Parathyroid adenoma (tissue), 2 donors: ENCODE results near the gene OSBPL9.
"Not testable (repeated sequence)": the region's sequence is repeated elsewhere in the genome, so short reads cannot be mapped to it uniquely, and the experiment has no call there.

Experiments
- H2AFZ ChIP-seq: fragments of 300-600 bp; sonication (generic); one replicate; pipeline ENCODE4 v1.7.0; 2017; ENCODE audit warnings: antibody characterized with exemption, mild to moderate bottlenecking
- H3K27ac ChIP-seq: fragments of 300-600 bp; sonication (generic); one replicate; pipeline ENCODE4 v1.7.0; 2017
- H3K27me3 ChIP-seq: fragments of 300-600 bp; sonication (generic); one replicate; pipeline ENCODE4 v1.7.0; 2017; ENCODE audit warnings: low read length; ENCODE audit not compliant: control insufficient read depth, insufficient read depth
- H3K36me3 ChIP-seq: fragments of 300-600 bp; sonication (generic); one replicate; pipeline ENCODE4 v1.7.0; 2017; ENCODE audit warnings: low read length; ENCODE audit not compliant: control insufficient read depth, insufficient read depth
- H3K4me1 ChIP-seq: fragments of 300-600 bp; sonication (generic); one replicate; pipeline ENCODE4 v1.7.0; 2017; ENCODE audit warnings: control low read depth
- H3K4me2 ChIP-seq: fragments of 300-600 bp; sonication (generic); one replicate; pipeline ENCODE4 v1.7.0; 2017; ENCODE audit warnings: low read length
- H3K4me3 ChIP-seq: fragments of 300-600 bp; sonication (generic); one replicate; pipeline ENCODE4 v1.7.0; 2017; ENCODE audit warnings: low read depth, low read length
- H3K79me2 ChIP-seq: fragments of 300-600 bp; sonication (generic); one replicate; pipeline ENCODE4 v1.7.0; 2017; ENCODE audit warnings: control low read depth
- H3K9ac ChIP-seq: fragments of 300-600 bp; sonication (generic); one replicate; pipeline ENCODE4 v1.7.0; 2017; ENCODE audit warnings: mild to moderate bottlenecking
- H3K9me3 ChIP-seq: fragments of 300-600 bp; sonication (generic); one replicate; pipeline ENCODE4 v1.7.0; 2017; ENCODE audit warnings: low read length; ENCODE audit not compliant: control insufficient read depth
- CTCF ChIP-seq: fragments of 300-600 bp; sonication (generic); IDR thresholded peaks from one replicate; pipeline ENCODE4 v1.7.0; 2017; ENCODE audit warnings: antibody characterized with exemption, mild to moderate bottlenecking
- donor health status: primary hyperparathyroidism.

The OSBPL9 gene

GRCh38 chr1:51605961-51606723, 10.8 kb upstream of the OSBPL9 start:
- H3K79me2 ChIP-seq, result no peaks in the 10 kb centered on the region
- no peaks in the 10 kb centered on the region for H3K27me3 ChIP-seq
- H3K9ac ChIP-seq, result no peak overlapping the region
- no peaks in the 10 kb centered on the region for H3K9me3 ChIP-seq
- H3K36me3 ChIP-seq, result no peaks in the 10 kb centered on the region
- no peak overlapping the region for H3K27ac ChIP-seq
- no peak for TF ChIP-seq CTCF
- H3K4me2 ChIP-seq, result no peak overlapping the region
- no peak overlapping the region for H2AFZ ChIP-seq
- H3K4me3 ChIP-seq, result no peak overlapping the region
- H3K4me1 ChIP-seq, result no peaks in the 10 kb centered on the region

GRCh38 chr1:51607681-51608095, 9.2 kb upstream of the OSBPL9 start:
- Histone ChIP-seq H3K36me3 (no peaks in the 10 kb centered on the region), H3K79me2 (no peaks in the 10 kb centered on the region), H3K4me1 (no peaks in the 10 kb centered on the region), H3K27me3 (no peaks in the 10 kb centered on the region), H3K4me2 (no peak overlapping the region), H3K9ac (no peak overlapping the region), H3K9me3 (no peaks in the 10 kb centered on the region), H3K27ac (no peak overlapping the region), H3K4me3 (no peak overlapping the region), H2AFZ (no peak overlapping the region)
- no peak for TF ChIP-seq CTCF

DNA sequence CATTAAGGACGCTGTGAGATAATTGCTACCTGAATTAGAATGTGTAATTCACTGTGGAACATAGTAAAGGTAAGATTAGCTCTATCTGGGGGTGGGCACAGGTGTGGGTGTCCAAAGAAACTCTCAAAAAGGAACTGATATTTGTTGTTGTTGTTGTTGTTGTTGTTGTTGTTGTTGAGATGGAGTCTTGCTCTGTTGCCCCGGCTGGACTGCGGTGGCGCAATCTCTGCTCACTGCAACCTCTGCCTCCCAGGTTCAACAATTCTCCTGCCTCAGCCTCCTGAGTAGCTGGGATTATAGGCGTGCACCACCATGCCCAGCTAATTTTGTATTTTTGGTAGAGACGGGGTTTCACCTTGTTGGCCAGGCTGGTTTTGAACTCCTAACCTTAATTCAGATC, 6.8 kb upstream of the OSBPL9 start:
- not testable (repeated sequence) for H3K27ac ChIP-seq, H2AFZ ChIP-seq, H3K36me3 ChIP-seq, H3K79me2 ChIP-seq, H3K9ac ChIP-seq, H3K4me2 ChIP-seq, H3K4me1 ChIP-seq, H3K27me3 ChIP-seq, H3K9me3 ChIP-seq, H3K4me3 ChIP-seq

- H3K4me2 ChIP-seq, result no peak overlapping the region
- no peak for TF ChIP-seq CTCF
- H3K27me3 ChIP-seq, result no peaks in the 10 kb centered on the region
- H3K9ac ChIP-seq, result no peak overlapping the region
- H3K36me3 ChIP-seq, result no peaks in the 10 kb centered on the region
- no peak overlapping the region for H3K27ac ChIP-seq
- H3K4me1 ChIP-seq, result no peaks in the 10 kb centered on the region
- H2AFZ ChIP-seq, result no peak overlapping the region
- no peaks in the 10 kb centered on the region for H3K9me3 ChIP-seq
- no peaks in the 10 kb centered on the region for H3K79me2 ChIP-seq
- H3K4me3 ChIP-seq, result no peak overlapping the region
Measured at GRCh38 chr1:51610637-51611036, 6.3 kb upstream of the OSBPL9 start.

GRCh38 chr1:51612447-51612961, 4.4 kb upstream of the OSBPL9 start:
- no peak for TF ChIP-seq CTCF
- H3K27ac ChIP-seq, result no peak overlapping the region

More at GRCh38 chr1:51612447-51612961, 4.4 kb upstream of the OSBPL9 start:
- H3K4me2 ChIP-seq, result no peak overlapping the region
- H3K9me3 ChIP-seq, result no peaks in the 10 kb centered on the region
- no peaks in the 10 kb centered on the region for H3K36me3 ChIP-seq
- no peaks in the 10 kb centered on the region for H3K4me1 ChIP-seq
- no peak overlapping the region for H3K4me3 ChIP-seq
- no peaks in the 10 kb centered on the region for H3K79me2 ChIP-seq
- no peak overlapping the region for H3K9ac ChIP-seq
- no peaks in the 10 kb centered on the region for H3K27me3 ChIP-seq
- no peak overlapping the region for H2AFZ ChIP-seq
